NOMO-1 treated with DMSO at 0.1 percent for 48 hours (cell line): Measurements from ENCODE around the gene VPS26C.
"Not testable (repeated sequence)": the region's sequence is repeated elsewhere in the genome, so short reads cannot be mapped to it uniquely, and the experiment has no call there.

ENCODE experiments used
- DNase-seq: peaks from one replicate; lab custom pipeline; 2025; ENCODE audit not compliant: unreplicated experiment; lab: John Stamatoyannopoulos, UW

Gene VPS26C

GRCh38 chr21:37267269-37268185, at the start of gene VPS26C:
Gene VPS26C, minus strand, starts transcription at chr21:37267334. Its CDS starts 40 bp downstream, at chr21:37267294.
- peak; percentile 99 for DNase-seq

- not testable (repeated sequence) for DNase-seq
Measured at GRCh38 chr21:37316072-37316471, 48.9 kb upstream of the VPS26C start.

- DNase-seq = no peak
Measured at GRCh38 chr21:37300114-37300751, 33.1 kb upstream of the VPS26C start.

GRCh38 chr21:37297364-37297763, 30.2 kb upstream of the VPS26C start:
- no peak for DNase-seq

GRCh38 chr21:37294679-37295078, 27.5 kb upstream of the VPS26C start:
- no peak for DNase-seq

- no peak for DNase-seq
Measured at GRCh38 chr21:37292941-37293340, 25.8 kb upstream of the VPS26C start.

GRCh38 chr21:37292041-37292440, 24.9 kb upstream of the VPS26C start:
- DNase-seq = no peak

GRCh38 chr21:37283191-37283710, 16.1 kb upstream of the VPS26C start:
- not testable (repeated sequence) for DNase-seq

GRCh38 chr21:37282602-37283001, 15.5 kb upstream of the VPS26C start:
- DNase-seq = not testable (repeated sequence)

- DNase-seq = no peak
Measured at GRCh38 chr21:37281993-37282392, 14.9 kb upstream of the VPS26C start.

- DNase-seq = no peak
Measured at GRCh38 chr21:37281579-37281978, 14.4 kb upstream of the VPS26C start.

GRCh38 chr21:37279271-37279670, 12.1 kb upstream of the VPS26C start:
- DNase-seq = not testable (repeated sequence)

GRCh38 chr21:37278199-37278598, 11.1 kb upstream of the VPS26C start:
- no peak for DNase-seq

- DNase-seq = peak; percentile 38
Measured at GRCh38 chr21:37276377-37276776, 9.2 kb upstream of the VPS26C start.

GRCh38 chr21:37273911-37274690, 7.0 kb upstream of the VPS26C start:
- no peak for DNase-seq

GRCh38 chr21:37273440-37273839, 6.3 kb upstream of the VPS26C start:
- DNase-seq = no peak

- no peak for DNase-seq
Measured at GRCh38 chr21:37272897-37273296, 5.8 kb upstream of the VPS26C start.

GRCh38 chr21:37270576-37271365, 3.6 kb upstream of the VPS26C start:
- DNase-seq = no peak

- no peak for DNase-seq
Measured at GRCh38 chr21:37269481-37269880, 2.3 kb upstream of the VPS26C start.

GRCh38 chr21:37268186-37268503, 1.0 kb upstream of the VPS26C start:
- no peak for DNase-seq
